NCI-H526 (cell line): ENCODE measurements around the gene NR5A2.

Source experiments
- DNase-seq, 2 experiments: peaks; one replicate each; lab custom pipeline; 2025; lab: John Stamatoyannopoulos, UW

NR5A2 gene

DNA sequence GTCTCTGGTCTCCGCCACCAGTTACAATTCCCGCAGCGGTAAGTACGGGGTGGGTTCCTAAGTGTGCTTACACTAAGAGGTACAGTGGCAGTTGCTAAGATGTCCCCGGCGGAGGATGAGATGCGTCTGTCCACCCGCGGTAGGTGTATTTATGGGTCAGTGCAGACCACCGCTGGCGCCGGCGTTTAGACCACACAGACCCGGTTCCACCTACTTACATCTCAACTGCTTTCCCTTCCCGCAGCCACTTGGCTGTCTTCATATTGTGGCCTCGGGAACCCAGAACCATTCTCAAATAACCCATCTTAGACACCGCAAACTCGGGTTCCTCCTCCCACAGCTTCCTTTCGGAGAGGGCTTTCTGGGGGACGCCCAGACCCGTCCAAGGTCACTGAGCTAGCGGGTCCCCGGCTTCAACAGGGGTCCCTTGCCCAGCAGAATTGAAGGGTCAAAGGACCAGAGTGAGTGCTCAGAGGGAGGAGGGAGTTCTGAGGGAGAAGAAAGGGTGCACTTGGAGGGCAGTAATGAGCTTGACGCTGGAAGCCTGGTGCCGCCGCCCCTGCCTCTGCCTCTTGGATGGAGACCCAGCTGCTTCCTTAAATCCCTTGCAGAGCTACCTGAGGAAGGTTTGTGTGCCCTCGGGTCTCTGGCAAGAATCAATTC, 8.6 kb downstream of the NR5A2 start:
- no peak for DNase-seq

GRCh38 chr1:200036619-200037270, 9.2 kb downstream of the NR5A2 start:
- no peak for DNase-seq

DNA sequence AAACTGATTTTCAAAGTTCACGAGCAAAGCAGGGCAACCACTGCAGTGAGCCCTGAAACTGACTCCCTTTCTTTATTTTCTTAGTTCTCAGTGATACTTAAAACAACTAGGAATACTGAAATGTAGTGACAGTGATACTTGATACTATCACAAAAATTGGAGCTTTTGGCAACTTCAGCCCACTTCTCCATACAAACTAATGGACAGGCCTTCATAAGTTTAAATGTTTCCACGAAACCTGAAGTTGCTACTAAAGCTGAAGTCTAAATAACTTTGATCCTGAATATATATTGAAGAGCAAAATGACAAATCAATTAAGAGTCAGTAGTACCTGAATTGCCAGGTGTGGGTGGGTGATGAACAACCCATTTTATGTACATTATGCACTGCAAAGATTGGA, 10.0 kb downstream of the NR5A2 start:
- no peak for DNase-seq

DNA sequence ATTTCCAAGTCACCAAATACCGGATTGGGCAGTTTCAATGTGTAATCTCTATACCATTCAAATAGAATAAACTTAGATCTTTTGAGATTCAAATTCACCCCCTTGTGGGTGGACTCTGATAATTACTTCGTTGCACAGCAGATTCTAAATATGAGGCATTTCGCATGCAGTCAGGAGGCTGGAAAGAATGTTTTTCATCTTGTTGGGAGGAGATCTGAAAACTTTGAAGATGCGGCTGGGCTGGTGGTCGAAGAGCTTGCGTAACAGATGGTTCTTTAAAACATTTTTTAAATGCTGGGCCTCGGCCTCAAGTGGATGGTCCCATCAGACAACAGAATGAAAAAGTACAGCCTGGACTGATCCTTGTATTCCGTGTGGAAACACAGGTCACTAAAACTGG, 10.4 kb downstream of the NR5A2 start:
- DNase-seq: no peak

- DNase-seq: no peak
Measured at GRCh38 chr1:200038325-200038980, 10.9 kb downstream of the NR5A2 start.

DNA sequence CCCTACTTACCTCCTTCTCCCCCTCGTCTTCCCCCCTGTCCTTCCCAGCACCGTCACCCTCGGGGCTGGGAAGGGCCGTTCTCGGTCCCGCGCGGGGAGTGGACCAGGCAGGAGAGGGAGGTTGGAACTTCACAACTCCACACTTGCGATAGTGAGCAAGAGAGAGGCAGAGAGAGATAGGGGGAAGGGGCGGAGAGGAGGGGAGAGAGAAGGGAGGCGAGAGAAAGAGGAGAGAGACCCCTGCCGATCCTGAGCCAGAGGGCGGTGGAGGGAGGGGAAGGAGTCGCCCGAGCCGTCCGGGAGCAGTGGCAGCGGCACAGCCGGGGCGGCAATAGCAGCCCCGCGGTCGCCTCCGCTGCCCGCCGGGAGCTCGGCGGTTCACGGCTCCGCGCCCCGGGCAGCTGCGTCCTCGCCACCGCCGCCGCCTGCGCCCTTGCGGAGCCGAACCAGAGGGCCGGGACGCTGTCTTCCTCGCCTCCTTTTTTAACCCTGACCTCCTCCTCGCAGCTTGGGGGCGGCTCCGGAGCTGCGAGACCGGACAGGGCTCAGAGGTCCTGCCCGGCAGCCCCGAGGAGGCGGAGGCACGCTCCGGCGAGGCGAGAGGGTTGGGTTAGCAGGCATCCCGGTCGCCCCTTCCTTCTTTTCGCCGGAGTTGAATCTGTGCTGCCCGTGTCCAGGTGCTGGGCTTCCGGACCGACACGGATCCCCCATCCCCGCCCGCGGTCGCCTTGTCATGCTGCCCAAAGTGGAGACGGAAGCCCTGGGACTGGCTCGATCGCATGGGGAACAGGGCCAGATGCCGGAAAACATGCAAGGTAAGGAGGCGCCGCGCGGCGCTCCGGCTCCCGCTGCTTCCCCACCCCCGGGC, 11.7 kb downstream of the NR5A2 start:
- DNase-seq: peak in 1 of 2 experiments; percentile 64

DNA sequence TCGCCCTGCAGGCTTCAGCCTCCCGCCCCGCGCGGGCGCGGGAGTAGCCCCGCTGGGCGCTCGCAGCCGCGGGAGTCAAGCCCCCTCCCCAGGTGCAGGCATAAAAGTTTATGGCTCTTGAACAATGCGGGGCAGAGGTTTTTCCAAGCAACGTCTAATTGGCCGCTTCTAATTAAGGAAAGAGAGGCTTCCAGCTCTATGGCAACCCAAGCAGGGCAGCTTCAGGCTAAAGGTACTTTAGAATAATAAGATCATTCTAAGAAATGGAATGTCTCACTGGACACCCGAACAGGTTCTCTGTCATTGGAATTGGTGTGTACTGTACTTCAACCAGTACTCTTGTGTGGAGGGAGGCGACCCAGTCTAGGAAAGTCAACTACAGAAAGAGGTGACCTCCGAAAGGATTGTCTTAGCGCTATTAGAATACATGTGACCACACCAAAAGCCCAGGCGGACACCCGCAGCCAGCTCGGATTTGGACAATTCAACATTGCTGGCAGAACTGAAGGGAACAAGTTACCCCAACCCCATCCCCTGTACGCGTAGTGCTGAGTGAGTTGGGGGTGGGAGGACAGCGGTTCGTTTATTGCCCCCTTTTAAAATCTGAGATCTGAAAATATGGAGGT, 12.5 kb downstream of the NR5A2 start:
- no peak for DNase-seq

DNA sequence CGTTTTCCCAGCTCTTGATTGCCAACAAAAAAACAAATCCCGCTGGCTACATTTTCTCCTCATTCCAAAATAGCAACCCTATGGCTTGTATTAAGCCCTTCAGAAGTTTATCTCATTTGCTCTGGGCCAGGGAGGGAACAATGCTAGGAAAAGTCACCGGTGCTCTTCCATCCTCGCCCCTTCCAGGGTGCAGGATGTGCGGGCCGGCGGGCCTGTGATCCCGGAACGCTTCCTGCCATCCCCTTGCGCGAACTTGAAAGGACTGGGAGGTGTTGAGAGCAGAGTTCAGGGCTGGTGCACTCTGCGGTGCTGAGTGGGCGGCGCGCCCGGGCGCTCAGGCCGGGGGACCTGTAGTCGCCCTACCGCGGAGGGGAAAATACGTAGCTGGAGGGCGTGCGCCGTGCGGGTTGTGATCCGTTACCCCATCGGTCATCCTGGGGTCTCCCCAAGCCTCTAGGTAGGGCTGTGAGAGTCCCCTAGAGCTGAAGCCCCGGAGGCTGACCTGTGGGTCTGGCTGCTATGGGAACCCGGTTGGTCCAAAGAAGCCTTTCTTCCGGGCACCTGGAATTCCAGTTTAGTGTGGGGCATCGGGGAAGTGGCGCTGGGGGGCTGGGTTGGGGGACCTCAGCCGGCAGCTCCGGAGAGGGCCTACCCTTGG, 13.1 kb downstream of the NR5A2 start:
- DNase-seq: no peak

- no peak for DNase-seq
Measured at GRCh38 chr1:200041337-200042118, 14.0 kb downstream of the NR5A2 start.

DNA sequence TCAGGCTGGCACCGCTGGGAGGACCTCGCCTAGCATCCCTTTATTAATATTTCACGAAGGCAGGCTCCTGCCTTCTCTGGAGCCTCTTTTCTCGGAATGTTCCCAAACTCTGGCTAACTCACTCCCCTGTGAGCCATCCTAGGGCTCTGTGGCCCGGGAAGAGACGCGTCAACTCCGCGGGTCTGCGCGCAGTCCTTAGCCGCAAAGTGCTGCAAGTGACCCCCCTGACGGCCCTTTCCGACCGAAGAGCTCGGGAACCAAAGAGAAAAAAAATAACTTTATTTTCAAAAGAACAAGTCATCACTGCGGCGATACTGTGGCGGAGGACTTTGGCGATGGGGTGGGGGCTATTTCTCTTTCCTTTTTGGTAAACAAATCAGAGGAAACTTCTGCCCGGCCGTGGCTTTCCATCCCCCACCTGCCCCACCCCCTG, 14.6 kb downstream of the NR5A2 start:
- no peak for DNase-seq

GRCh38 chr1:200042552-200043335, 15.2 kb downstream of the NR5A2 start:
- no peak for DNase-seq

- no peak for DNase-seq
Measured at GRCh38 chr1:200043336-200043668, 15.8 kb downstream of the NR5A2 start.

- no peak for DNase-seq
Measured at GRCh38 chr1:200046115-200046514, 18.6 kb downstream of the NR5A2 start.

- no peak for DNase-seq
Measured at GRCh38 chr1:200048244-200048643, 20.7 kb downstream of the NR5A2 start.

- no peak for DNase-seq
Measured at GRCh38 chr1:200049810-200050209, 22.3 kb downstream of the NR5A2 start.

DNA sequence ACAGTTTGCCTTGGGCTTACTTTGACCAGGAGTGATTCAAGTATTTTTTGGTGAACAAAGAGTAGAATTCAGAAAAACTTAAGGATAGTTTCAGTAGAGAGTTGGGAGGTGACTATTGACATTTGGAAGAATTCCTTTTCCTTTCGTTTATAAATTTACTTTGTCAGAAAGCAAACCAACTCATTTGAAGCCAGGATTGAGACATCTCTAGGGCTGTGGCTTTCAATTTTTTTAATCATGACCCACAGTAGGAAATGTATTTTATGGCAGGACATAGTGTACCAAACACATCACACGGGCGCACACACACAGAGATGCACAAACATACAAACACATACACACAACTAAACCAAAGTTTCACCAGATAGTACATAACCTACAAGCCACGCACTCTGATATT, 24.1 kb downstream of the NR5A2 start:
- DNase-seq: no peak

DNA sequence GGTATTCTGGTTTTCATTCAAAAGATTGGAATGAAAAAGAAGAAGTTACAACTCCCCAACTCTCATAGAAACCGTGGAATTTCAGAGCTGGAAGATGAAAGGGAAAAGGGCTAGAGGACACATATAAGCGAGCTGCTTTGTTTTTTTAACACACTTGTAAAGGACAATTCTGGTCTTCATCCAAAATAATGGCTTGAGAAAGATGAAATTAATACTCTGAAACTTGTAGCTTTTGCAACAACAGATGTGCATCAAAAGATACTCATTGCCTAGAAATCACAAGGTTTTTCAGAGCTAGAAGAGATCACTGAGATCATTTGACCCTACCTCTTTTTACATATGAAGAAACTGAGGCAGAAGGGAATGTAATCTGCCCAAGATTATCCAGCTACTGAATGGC, 25.6 kb downstream of the NR5A2 start:
- no peak for DNase-seq

DNA sequence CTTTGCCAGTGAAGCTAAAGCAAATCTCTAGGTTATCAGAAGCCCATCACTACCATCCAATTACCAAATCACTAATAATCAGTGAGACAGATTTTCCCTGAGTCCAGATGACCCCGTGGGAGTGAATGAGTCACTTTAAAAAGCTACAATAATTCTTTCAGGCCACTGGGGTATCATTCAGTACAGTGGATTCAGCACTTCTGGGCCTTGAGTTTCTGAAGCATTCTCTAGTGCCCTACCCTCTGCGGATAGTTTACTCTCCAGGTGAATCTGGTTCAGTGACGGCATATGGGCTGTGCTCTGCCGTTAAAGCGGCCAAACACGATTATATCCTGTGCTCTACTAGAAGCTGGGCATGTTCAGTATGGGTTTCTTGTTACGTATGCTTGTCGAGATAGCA, 26.1 kb downstream of the NR5A2 start:
- no peak for DNase-seq

DNA sequence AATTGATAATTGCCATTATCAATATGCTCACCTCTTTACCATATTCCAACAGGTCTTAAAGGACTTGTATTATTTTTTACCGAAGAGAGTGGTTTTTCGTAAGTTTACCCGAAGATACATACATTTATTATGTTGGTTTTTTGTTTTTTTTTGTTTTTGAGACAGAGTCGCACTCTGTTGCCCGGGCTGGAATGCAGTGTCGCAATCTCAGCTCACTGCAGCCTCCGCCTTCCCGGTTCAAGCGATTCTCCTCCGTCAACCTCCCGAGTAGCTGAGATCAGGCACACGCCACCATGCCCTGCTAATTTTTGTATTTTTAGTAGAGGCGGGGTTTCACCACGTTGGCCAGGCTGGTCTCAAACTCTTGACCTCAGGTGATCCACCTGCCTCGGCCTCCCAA, 30.8 kb downstream of the NR5A2 start:
- DNase-seq: no peak

DNA sequence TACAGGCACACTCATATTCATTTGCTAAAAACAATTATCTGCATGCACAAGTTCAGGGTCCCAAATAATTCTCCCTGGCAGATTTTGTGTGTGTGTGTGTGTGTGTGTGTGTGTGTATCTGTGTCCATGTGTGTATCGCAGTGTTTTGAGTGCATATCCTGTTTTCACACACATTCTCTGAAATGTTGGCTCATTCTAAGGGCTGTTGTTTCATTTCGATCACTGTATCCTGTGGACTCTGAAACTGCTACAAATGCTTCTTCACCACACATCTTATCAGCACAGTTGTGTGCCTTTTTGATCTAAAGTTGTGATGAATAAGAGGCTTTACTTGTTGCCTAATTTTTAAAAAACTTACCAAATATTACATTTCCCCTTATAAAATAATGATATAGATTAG, 34.6 kb downstream of the NR5A2 start:
- DNase-seq: no peak
